ENCODE results near the gene HEMK1. TPM values are rescaled to one million over a fixed set of nuclear protein-coding genes. Genes with fewer than 3 reads are reported as not detected.

The HEMK1 gene
- total and polyA plus RNA-seq, 2 of the 4 experiments (the other 2 are of a cell fraction): 17.2 to 20.8 TPM

- Histone ChIP-seq H4K5ac (ENCODE audit: low read depth, low read length) (no peak overlapping the region), H3K56ac (ENCODE audit: extremely low read depth, insufficient read depth, low read length) (no peak overlapping the region), H4K91ac (ENCODE audit: insufficient read depth, low read depth, low read length) (no peak overlapping the region), H2AK5ac (ENCODE audit: low read depth, low read length) (no peak overlapping the region; the same call in 1 of the 2 replicates), H3K4me2 (ENCODE audit: low read depth, low read length) (no peak overlapping the region), H3K4me3 (ENCODE audit: insufficient read depth, low read depth, low read length) (no peak overlapping the region), H3K9me3 (ENCODE audit: control insufficient read depth, insufficient read depth, low read length) (no peaks in the 10 kb centered on the region), H2BK15ac (ENCODE audit: low read depth, low read length) (no peak overlapping the region), H2BK20ac (ENCODE audit: low read depth, low read length) (no peak overlapping the region), H3K4me1 (ENCODE audit: control insufficient read depth, insufficient read depth, low read length) (peaks cover 5% of the 10 kb centered on the region; the same call in 1 of the 2 replicates), H3K18ac (ENCODE audit: low read depth, low read length) (no peak overlapping the region), H3K9me1 (ENCODE audit: insufficient read depth, low read length) (peaks cover 15% of the 10 kb centered on the region), H2BK120ac (ENCODE audit: low read depth, low read length) (no peak overlapping the region), H2BK5ac (ENCODE audit: low read depth, low read length, poor library complexity, severe bottlenecking) (no peak overlapping the region), H2AFZ (replicated peaks; ENCODE audit: low read length, poor library complexity) (no peak overlapping the region), H3K4ac (ENCODE audit: low read depth, low read length) (no peak overlapping the region), H3K14ac (replicated peaks; ENCODE audit: low read depth, low read length) (no peak overlapping the region), H4K8ac (ENCODE audit: low read depth in 2 of 2, low read length in 2 of 2) (no peak overlapping the region), H3K36me3 (ENCODE audit: control insufficient read depth, insufficient read depth, low read length) (no peaks in the 10 kb centered on the region), H3K9ac (ENCODE audit: low read depth, low read length) (no peak overlapping the region), H2AK9ac (replicated peaks; ENCODE audit: low read depth, low read length, poor library complexity) (no peak overlapping the region), H3K79me1 (ENCODE audit: low read depth in 1 of 2, low read length in 2 of 2) (peaks cover 5 to 20% of the 10 kb centered on the region in 2 experiments; a peak in 3 of 4 replicates), H4K20me1 (ENCODE audit: insufficient read depth, low read length) (no peaks in the 10 kb centered on the region), H3K27ac (ENCODE audit: insufficient read depth, low read length) (no peak overlapping the region), H3K27me3 (ENCODE audit: control insufficient read depth, insufficient read depth, low read length) (no peaks in the 10 kb centered on the region), H3K23ac (ENCODE audit: low read depth, low read length) (no peak overlapping the region)
- dilution Hi-C loops (cut with HindIII; ENCODE audit: low sequenced_read_pairs, unreplicated experiment) (no loop called here), intact Hi-C loops (cut with micrococcal nuclease) (no loop called here), in situ Hi-C loops (cut with MboI; ENCODE audit: low sequenced_read_pairs) (no loop called here)
- no TSS peak for BruUV-seq (replicated peaks)
- CTCF ChIA-PET: interaction anchor here (0.6 kb wide), 1 partner anchor 1092 kb away, joined by 3 read pairs; no protein-coding TSS in a partner anchor
- ATAC-seq (ENCODE audit: low read depth): no peak
- 50% methylated on average over 1 of the region's 1 CpG; no CpG with 5 or more reads in 1 of the 2 experiments for WGBS, 2 experiments (ENCODE audit: extremely low coverage in 2 of 2, insufficient read length in 1 of 2)
- POLR2A ChIA-PET (ENCODE audit: unreplicated experiment): no interaction called here
- no peak for DNase-seq
- TF ChIP-seq POLR2A (IDR thresholded peaks at IDR 0.05; ENCODE audit: low read depth, low read length) (no peak), CHD1 (IDR thresholded peaks at IDR 0.05; ENCODE audit: low read depth, low read length) (no peak), MXI1 (IDR thresholded peaks at IDR 0.05; ENCODE audit: borderline replicate concordance, low read depth, low read length) (no peak), CTCF (conservative IDR thresholded peaks at IDR 0.05; ENCODE audit: low read depth, low read length) (no peak), MAFK (IDR thresholded peaks at IDR 0.05; ENCODE audit: low read depth, low read length) (no peak), ELK1 (IDR thresholded peaks at IDR 0.05; ENCODE audit: borderline replicate concordance, low read depth, low read length) (no peak), BHLHE40 (IDR thresholded peaks at IDR 0.05; ENCODE audit: low read depth, low read length) (no peak), RFX5 (IDR thresholded peaks at IDR 0.05; ENCODE audit: low read depth, low read length) (no peak), USF2 (IDR thresholded peaks at IDR 0.05; ENCODE audit: low read depth, low read length) (no peak), NFE2L2 (IDR thresholded peaks at IDR 0.05; ENCODE audit: low read depth, low read length) (no peak), FOS (IDR thresholded peaks at IDR 0.05; ENCODE audit: low read depth, low read length) (no peak), CEBPB (IDR thresholded peaks at IDR 0.05; ENCODE audit: low read depth, low read length) (no peak), SMC3 (IDR thresholded peaks at IDR 0.05; ENCODE audit: low read depth, low read length) (no peak), MAZ (IDR thresholded peaks at IDR 0.05; ENCODE audit: borderline replicate concordance, low read depth, low read length) (no peak), RCOR1 (IDR thresholded peaks at IDR 0.05; ENCODE audit: insufficient replicate concordance, low read length) (no peak), RAD21 (IDR thresholded peaks at IDR 0.05; ENCODE audit: low read length) (no peak)
Observed at GRCh38 chr3:50564321-50564720, 5.0 kb upstream of the HEMK1 start.
